ENCODE data around the gene PLXNA2.

The PLXNA2 gene

DNA sequence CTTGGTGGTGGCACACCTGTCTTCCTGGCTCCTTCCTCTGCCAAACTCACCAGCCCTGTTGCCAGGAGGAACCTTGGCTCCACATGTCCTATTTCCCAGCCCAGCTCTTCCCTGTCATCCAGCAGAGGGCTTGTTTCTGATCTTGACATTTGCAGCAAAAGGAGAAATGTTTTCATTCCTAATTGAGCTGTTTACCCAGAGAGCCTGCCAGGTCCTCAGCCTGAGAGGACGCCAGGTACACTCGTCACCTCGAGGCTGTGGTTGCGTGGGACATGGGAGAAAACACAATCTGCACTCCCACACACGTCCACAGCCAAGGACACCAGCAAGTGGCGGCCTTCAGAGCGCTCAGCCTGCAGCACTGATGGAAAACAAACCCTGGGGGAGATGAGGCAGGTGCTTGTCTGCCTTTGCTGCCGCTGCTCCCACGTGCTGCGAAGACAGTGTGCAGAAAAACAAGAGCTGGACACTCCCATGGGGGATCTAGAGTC lies 200.4 kb downstream of the PLXNA2 start:
- Mint-ChIP-seq H3K27me3 (peaks cover 16% of the 10 kb centered on the region), H3K27ac (no peak overlapping the region), H3K4me3 (no peak overlapping the region), H3K9me3 (no peaks in the 10 kb centered on the region), H3K36me3 (ENCODE audit: low read depth) (no peaks in the 10 kb centered on the region), H3K4me1 (ENCODE audit: low read depth) (peaks cover 8% of the 10 kb centered on the region)
- DNase-seq = no peak

DNA sequence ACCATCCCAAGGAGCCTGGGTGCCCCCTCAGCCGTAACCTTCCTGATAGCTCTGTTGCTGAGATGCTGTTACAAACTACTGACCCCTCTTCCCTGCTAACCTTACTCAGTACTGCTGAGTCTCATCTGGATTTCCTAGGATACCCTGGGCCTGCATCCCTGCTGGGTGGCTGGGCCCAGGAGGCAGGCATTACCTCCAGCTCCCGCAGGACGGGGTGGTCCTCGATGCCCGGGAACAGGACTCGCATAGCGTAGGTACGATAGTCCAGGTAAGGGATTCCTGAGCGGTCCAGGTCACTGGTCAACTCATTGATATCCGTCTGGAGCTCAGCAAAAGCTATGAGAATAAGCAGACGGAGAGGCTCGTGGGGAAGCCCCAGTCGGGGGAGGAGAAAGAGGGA lies 201.3 kb downstream of the PLXNA2 start:
- peaks cover 7% of the 10 kb centered on the region for H3K4me1 Mint-ChIP-seq (ENCODE audit: low read depth)

DNA sequence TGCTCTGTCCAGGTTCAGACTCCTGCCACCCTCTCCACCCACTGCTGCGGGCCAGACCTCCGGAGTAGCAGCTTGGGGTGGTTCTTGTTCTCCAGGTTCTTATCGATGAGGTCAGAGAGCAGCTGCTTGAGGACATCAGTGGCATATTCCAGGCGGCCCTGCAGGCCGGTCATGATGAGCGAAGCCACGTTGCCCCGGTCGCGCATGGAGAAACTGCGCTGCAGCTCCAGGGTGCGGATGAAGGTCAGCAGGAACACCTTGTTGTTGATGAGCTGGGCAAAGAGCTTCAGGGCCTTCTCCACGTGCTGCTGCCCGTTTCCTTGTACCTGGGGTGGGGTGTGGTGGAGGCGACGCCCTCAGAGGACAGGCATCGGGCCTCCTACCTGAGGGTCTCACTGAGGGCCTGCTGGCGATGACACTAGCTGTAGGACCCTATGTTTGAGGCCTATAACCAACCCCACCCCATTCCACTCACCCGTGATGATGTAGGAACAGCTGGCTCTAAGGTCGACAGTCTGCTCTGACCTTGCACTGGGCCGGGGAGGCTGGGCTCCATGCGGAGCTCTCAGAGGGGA lies 202.1 kb downstream of the PLXNA2 start:
- DNase-seq = no peak
- Mint-ChIP-seq H3K4me3 (no peak overlapping the region), H3K27me3 (peaks cover 16% of the 10 kb centered on the region), H3K27ac (no peak overlapping the region), H3K9me3 (no peaks in the 10 kb centered on the region), H3K4me1 (ENCODE audit: low read depth) (peaks cover 7% of the 10 kb centered on the region), H3K36me3 (ENCODE audit: low read depth) (no peaks in the 10 kb centered on the region)

More for the DNA sequence above, 201.3 kb downstream of the PLXNA2 start:
- Mint-ChIP-seq H3K9me3 (no peaks in the 10 kb centered on the region), H3K36me3 (ENCODE audit: low read depth) (no peaks in the 10 kb centered on the region), H3K27ac (no peak overlapping the region), H3K27me3 (peaks cover 16% of the 10 kb centered on the region), H3K4me3 (no peak overlapping the region)
- DNase-seq = no peak

DNA sequence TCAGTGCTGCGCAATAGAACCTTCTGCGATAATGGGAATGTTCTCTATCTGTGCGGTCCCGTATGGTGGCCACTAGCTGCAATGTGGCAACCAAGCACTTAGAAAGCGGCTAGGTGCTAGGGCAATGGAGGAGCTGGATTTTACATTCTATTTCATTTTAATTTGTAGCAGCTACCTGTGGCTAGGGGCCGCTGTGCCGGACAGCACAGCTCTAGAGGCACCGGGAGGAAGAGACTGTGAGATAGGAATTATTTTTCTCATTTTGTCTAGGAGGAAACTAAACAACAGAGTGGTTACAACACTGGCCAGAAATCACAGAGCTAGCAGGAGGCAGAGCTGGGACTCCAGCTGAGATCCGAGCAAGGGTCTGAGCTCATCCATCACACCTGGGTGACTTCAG lies 202.7 kb downstream of the PLXNA2 start:
- no peak for DNase-seq
- Mint-ChIP-seq H3K27ac (no peak overlapping the region), H3K27me3 (peaks cover 16% of the 10 kb centered on the region), H3K4me3 (no peak overlapping the region), H3K9me3 (no peaks in the 10 kb centered on the region), H3K4me1 (ENCODE audit: low read depth) (peaks cover 7% of the 10 kb centered on the region), H3K36me3 (ENCODE audit: low read depth) (no peaks in the 10 kb centered on the region)

DNA sequence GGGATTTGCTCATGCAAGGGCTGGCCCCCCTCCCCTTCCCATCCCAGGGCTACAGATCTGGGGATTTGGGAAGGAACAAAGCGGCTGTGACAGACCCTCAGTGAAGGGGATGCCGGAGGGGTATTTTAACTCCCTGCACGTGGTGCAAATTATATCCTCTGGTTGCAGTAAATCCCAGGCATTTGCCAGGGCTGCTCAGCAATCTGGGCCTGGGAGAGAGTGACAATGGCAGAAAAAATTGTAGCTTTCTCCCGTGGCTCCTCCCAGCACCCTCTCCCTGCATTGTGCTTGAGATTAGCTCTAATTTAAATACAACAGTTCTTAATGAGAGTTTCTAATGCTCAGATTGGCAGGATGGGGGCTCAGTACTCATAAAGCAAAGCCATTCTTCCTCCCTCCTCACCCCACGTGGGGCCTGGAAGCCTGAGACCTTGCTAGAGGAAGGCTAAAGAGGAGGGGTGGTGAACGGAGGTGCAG lies 203.3 kb downstream of the PLXNA2 start:
- H3K27me3 Mint-ChIP-seq = peaks cover 16% of the 10 kb centered on the region
- H3K4me3 Mint-ChIP-seq = no peak overlapping the region
- H3K9me3 Mint-ChIP-seq = no peaks in the 10 kb centered on the region
- DNase-seq = no peak
- peaks cover 7% of the 10 kb centered on the region for H3K4me1 Mint-ChIP-seq (ENCODE audit: low read depth)
- no peak overlapping the region for H3K27ac Mint-ChIP-seq
- H3K36me3 Mint-ChIP-seq (ENCODE audit: low read depth) = no peaks in the 10 kb centered on the region

DNA sequence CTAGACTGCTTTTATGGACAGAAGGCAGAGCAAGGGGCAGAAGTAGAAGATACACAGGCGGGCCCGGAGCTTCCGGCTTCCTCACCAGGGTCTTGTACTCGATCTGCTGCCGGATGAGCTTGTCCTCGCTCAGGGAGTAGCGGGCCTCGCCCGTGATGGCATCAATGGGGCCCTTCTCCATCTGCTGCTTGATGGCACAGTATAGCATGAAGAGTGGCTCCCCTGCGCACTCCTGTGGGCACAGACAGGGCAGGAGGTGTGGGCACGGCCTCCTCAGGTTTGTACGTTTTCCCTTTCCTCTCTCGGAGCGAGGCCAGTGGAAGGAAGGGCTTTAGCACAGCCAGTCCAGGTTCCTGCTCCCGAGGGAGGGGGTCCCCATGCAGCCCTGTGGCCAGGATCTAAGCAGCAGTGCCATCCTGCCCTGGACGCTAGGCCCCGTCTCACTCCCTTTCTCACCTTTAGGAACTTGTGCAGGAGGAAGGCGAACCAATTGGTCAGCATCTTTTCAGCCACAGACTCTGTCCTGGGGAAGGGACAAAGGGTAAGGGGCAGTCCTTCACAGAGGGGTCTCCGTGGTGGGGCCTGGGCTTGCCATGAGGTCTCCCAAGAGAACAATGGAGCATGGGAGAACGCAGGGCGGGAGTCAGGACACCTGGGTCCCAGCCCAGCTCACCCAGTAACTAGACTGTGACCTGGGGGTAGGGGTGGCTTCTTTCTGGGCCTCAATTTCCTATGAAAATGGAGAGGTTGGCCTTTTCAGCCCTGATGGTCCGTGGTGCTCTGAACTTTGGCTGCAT lies 204.4 kb downstream of the PLXNA2 start:
- DNase-seq = no peak
- no peak overlapping the region for H3K27ac Mint-ChIP-seq
- H3K9me3 Mint-ChIP-seq = no peaks in the 10 kb centered on the region
- H3K4me3 Mint-ChIP-seq = no peak overlapping the region
- peaks cover 6% of the 10 kb centered on the region for H3K4me1 Mint-ChIP-seq (ENCODE audit: low read depth)
- no peaks in the 10 kb centered on the region for H3K36me3 Mint-ChIP-seq (ENCODE audit: low read depth)
- peaks cover 12% of the 10 kb centered on the region for H3K27me3 Mint-ChIP-seq

DNA sequence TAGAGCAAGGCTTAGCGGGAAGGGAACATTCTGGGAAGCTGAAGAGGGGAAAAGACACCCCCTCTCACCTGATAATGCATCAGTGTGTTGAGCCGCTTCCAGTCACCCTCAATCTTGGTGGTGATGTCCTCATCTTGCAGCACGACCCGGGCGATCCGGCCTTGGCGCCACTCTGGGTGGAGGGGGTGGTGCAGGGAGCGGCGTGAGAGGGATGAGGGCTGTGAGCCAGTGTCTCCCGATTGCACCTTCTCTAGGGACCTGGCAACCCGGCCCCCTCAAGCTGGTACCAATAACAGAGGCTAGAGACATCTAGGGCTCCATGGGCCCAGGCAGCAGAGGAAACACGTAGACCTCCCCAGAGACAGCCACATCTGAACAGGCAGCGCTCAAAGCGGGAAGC lies 205.9 kb downstream of the PLXNA2 start:
- Mint-ChIP-seq H3K36me3 (ENCODE audit: low read depth) (no peaks in the 10 kb centered on the region), H3K27ac (no peak overlapping the region), H3K4me1 (ENCODE audit: low read depth) (no peaks in the 10 kb centered on the region), H3K4me3 (no peak overlapping the region), H3K27me3 (peaks cover 2% of the 10 kb centered on the region), H3K9me3 (no peaks in the 10 kb centered on the region)
- DNase-seq = no peak

DNA sequence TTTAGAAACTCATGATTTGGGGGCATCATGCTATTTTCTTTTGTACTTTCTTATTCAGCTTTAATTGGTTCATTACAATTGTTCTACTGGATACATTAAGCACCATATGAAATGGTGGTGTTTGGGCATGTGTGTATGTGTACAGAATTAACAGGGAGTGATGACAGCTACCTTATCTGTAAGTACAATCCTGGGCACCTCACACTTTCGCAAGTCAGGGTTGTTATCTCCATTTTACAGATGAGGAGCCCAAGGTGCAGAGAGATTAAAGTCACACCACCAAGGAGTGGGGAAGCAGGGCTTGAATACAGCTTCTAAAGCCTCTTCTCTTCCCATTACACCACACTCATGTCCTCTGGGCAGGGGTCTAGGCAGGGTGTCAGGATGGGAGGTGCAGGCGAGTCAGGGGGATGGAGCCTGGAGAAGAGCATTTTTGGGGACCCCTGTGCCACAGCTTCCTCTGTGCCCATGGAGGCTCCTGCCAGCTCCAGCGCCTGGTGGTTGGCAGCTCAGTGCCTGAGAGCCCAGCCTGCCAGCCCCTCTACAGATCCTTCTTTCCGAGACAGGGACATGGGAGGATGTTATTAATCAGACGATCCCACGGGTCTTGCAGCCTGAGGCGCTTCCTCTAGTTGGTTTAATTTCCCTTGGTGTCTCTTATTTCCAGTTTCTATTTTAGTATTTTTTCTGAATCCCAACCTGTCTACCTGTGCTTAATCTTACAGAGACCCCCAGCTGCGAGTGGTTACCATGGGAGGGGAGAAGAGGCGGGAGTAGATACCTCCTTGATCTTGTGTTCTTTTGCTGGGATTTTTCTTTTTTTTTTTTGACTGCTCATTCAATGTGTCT lies 207.0 kb downstream of the PLXNA2 start:
- Mint-ChIP-seq H3K9me3 (no peaks in the 10 kb centered on the region), H3K4me3 (no peak overlapping the region), H3K27me3 (peaks cover 2% of the 10 kb centered on the region), H3K36me3 (ENCODE audit: low read depth) (no peaks in the 10 kb centered on the region), H3K27ac (no peak overlapping the region), H3K4me1 (ENCODE audit: low read depth) (no peaks in the 10 kb centered on the region)
- DNase-seq = no peak

DNA sequence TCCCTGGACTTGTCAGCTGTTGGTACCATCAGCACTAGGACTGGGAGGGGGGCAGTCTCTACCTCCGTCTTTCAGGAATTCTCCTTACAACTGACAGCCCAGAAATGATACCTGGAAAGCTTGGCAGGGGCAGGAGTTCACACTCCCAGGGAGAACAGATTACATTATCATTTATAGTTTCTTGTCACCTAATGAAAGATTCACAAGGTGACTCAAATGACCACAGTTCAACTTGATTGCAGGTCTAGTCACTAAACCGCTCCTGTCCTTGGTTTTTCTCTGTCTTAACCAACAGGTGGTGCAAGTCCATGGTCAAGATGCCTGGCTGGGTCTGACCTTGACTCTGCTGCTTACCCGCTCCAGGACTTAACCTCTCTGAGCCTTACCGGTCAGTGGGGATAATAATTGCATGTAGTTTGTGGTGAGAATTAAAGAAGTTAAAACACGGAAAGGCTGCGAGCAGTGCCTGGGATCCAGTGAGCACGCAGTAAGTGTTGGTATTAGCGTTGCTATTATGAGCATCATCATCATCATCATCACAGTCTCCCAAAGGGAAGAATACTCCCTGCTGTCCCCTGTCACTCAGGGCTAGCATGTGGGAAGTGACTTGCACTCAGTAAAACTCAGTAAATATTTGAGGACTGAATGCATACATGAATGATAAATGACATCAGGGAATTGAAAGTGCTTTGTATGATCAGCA lies 207.9 kb downstream of the PLXNA2 start:
- Mint-ChIP-seq H3K27ac (no peak overlapping the region), H3K4me3 (no peak overlapping the region), H3K4me1 (ENCODE audit: low read depth) (no peaks in the 10 kb centered on the region), H3K36me3 (ENCODE audit: low read depth) (no peaks in the 10 kb centered on the region), H3K9me3 (no peaks in the 10 kb centered on the region), H3K27me3 (peaks cover 8% of the 10 kb centered on the region)
- DNase-seq = no peak

DNA sequence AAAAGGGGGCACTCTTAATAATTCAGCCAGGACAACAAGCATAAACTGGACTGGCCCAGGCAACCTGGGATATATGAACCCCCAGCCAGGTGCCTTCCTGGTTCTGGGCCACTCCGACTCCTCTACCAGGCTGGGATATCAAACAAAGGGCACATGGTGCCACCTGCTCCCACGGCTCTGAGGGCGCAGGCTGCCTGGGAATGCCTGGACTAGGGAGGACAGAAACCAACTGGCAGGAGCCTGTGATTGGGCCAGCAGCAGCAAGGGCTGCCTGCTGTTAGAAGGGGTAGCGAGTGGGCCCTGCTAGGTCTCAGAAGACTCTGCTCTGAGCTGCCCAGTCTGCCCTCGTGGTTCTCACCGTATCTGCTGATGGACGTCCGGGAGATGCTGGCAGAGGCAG lies 210.0 kb downstream of the PLXNA2 start:
- no peaks in the 10 kb centered on the region for H3K4me1 Mint-ChIP-seq (ENCODE audit: low read depth)
- H3K9me3 Mint-ChIP-seq = no peaks in the 10 kb centered on the region
- H3K4me3 Mint-ChIP-seq = no peak overlapping the region
- H3K36me3 Mint-ChIP-seq (ENCODE audit: low read depth) = no peaks in the 10 kb centered on the region
- no peak overlapping the region for H3K27ac Mint-ChIP-seq
- DNase-seq = no peak
- peaks cover 8% of the 10 kb centered on the region for H3K27me3 Mint-ChIP-seq

DNA sequence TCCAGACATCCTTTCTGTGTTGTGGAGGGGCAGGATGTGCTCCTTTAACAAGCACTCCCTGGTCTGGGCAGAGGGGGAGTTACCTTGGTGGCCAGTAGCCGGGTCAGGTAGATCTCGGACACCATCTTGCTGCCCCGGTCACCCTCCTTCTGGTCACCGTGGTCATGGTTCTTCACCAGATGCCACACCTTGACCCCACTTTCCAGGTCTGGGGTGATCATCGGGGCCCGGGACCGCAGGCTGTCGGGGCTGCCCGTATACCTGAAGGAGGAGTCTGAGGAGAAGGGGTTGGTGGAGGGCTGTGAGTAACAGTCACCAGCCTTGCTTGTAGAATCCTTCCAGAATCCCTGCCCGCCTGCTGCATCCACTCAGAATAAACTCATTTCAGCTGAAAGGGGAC lies 210.9 kb downstream of the PLXNA2 start:
- Mint-ChIP-seq H3K4me3 (no peak overlapping the region), H3K9me3 (no peaks in the 10 kb centered on the region), H3K4me1 (ENCODE audit: low read depth) (no peaks in the 10 kb centered on the region), H3K27ac (no peak overlapping the region), H3K36me3 (ENCODE audit: low read depth) (no peaks in the 10 kb centered on the region), H3K27me3 (peaks cover 8% of the 10 kb centered on the region)
- DNase-seq = no peak

DNA sequence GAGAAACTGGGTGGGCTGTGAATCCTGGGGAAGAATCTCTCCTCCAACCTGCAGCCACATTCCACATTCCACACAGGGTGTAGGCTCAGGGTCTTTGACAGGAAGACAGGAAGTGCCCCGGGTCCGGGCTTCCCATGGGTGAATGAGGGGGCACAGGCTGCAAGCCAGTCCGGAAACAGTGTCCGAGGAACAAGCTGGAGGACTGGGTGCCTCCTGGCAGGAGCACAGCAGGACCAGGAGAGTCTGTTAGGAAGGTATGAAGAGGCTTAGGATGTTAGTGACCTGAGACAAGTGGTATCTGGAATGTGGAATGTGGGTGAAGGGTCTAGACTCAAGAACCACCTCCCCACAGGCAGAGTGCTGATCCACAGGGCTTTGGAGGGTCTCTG lies 212.3 kb downstream of the PLXNA2 start:
- Mint-ChIP-seq H3K27ac (no peak overlapping the region), H3K27me3 (peaks cover 8% of the 10 kb centered on the region), H3K4me1 (ENCODE audit: low read depth) (no peaks in the 10 kb centered on the region), H3K9me3 (no peaks in the 10 kb centered on the region), H3K4me3 (no peak overlapping the region), H3K36me3 (ENCODE audit: low read depth) (no peaks in the 10 kb centered on the region)
- DNase-seq = no peak

DNA sequence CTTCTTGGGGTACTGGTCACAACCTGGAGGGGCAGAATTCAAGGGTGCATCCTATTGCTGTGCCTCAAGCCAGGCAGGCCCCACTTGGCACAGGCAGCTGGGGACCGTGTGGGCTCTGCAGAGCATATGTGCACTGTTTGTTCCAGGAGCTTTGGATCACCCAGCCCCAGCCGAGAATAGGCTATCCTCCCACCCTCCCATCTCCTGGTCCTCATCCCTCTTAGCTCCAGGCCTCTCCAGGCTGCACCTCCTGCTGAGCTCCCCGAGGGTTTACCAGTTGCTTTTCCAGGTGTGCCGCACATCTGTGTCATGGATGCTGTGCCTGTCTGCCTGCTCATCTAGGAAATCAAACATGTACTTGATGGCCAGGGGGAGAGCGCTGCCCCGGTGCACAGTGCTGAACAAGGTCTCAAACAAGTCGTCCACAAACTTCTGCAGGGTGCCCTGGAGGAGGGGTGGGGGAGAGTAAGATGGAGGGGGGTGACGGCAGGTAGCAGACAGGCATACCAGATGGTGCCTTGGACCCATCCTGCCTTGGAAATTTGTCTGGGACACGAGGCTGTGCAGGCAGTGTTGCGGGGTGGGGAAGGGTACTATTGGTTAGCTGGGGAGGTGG lies 212.8 kb downstream of the PLXNA2 start:
- no peak overlapping the region for H3K27ac Mint-ChIP-seq

More for the DNA sequence above, 212.8 kb downstream of the PLXNA2 start:
- H3K4me1 Mint-ChIP-seq (ENCODE audit: low read depth) = no peaks in the 10 kb centered on the region
- DNase-seq = no peak
- H3K36me3 Mint-ChIP-seq (ENCODE audit: low read depth) = no peaks in the 10 kb centered on the region
- H3K9me3 Mint-ChIP-seq = no peaks in the 10 kb centered on the region
- H3K4me3 Mint-ChIP-seq = no peak overlapping the region
- peaks cover 8% of the 10 kb centered on the region for H3K27me3 Mint-ChIP-seq

Data from activated T-cell treated with anti-CD3 and anti-CD28 coated beads, Interleukin-2, amount 50 U/mL, for 24 hours (primary cell).